K562 (cell line): ENCODE measurements around the gene CLP1. TPM values are rescaled to one million over a fixed set of nuclear protein-coding genes. Genes with fewer than 3 reads are reported as not detected.

Source experiments
- ATAC-seq: fragments of 200-7000 bp; cut with Tn5 transposase; 3 replicates; pipeline ENCODE4 v1.9.1; 2020; ENCODE audit warnings: moderate library complexity
- BruUV-seq: library from RNA; stranded (reverse); fragments of 400-500 nt; replicated peaks from 2 replicates; lab custom pipeline; 2021; lab: Mats Ljungman, UMichigan
- CTCF ChIA-PET: fragments of 300-600 bp; formaldehyde crosslinking; extraction: SDS; loops from one replicate; lab custom pipeline; 2021; ENCODE audit warnings: low intra/inter-chr PET ratio; lab: Yijun Ruan, JAX
- POLR2A ChIA-PET: fragments of 300-600, 350-650 bp; sonication (Branson Sonifier 250); formaldehyde crosslinking; extraction: SDS; loops from one replicate; lab custom pipeline; 2021; ENCODE audit warnings: antibody characterized with exemption, inconsistent platforms; lab: Yijun Ruan, JAX
- DNase-seq, 4 experiments: peaks; one replicate each; pipeline versions ENCODE4 v3.0.0 to v3.0.0-alpha.2; 2011 to 2018; ENCODE audit warnings: low spot score in 3 of 4, mixed read lengths in 3 of 4; ENCODE audit errors: extremely low read depth in 1 of 4
- FAIRE-seq: peaks from 2 replicates; lab custom pipeline; 2011; peaks lifted over from hg19 to GRCh38; lab: Jason Lieb, UNC
- H2AFZ ChIP-seq: 2 replicates; pipeline ENCODE4 v1.6.0; 2011; ENCODE audit warnings: low read depth, low read length, control low read depth, inconsistent platforms
- H3K27ac ChIP-seq: fragments of 200-600 bp; 3 replicates; pipeline ENCODE4 v1.8.0; 2011; ENCODE audit warnings: low read depth, mild to moderate bottlenecking, control low read depth, inconsistent platforms, low read length, moderate library complexity, mixed read lengths; ENCODE audit errors: extremely low read depth
- H3K27me3 ChIP-seq, 2 experiments: fragments of 300-600 bp in 1 of 2; 2 replicates in 1 of 2; 3 replicates in 1 of 2; pipeline versions ENCODE4 v1.6.0 to v1.8.0; 2011; ENCODE audit warnings: inconsistent platforms in 2 of 2, low read length in 2 of 2, mild to moderate bottlenecking in 1 of 2, mixed read lengths in 1 of 2, moderate library complexity in 1 of 2; ENCODE audit not compliant: control insufficient read depth in 2 of 2, insufficient read depth in 2 of 2
- H3K36me3 ChIP-seq: fragments of 300-600 bp; 3 replicates; pipeline ENCODE4 v1.8.0; 2011; ENCODE audit warnings: mild to moderate bottlenecking, low read length, inconsistent platforms; ENCODE audit not compliant: control insufficient read depth, insufficient read depth
- H3K4me1 ChIP-seq, 2 experiments: fragments of 200-600 bp in 1 of 2; replicated peaks in 1 of 2; 2 replicates in 1 of 2; 3 replicates in 1 of 2; pipeline versions ENCODE4 v1.5.1 to v1.8.0; 2011; ENCODE audit warnings: inconsistent platforms in 2 of 2, low read length in 2 of 2, mild to moderate bottlenecking in 1 of 2, mixed read lengths in 1 of 2, moderate library complexity in 1 of 2; ENCODE audit not compliant: control insufficient read depth in 2 of 2, insufficient read depth in 2 of 2
- H3K4me2 ChIP-seq: 2 replicates; pipeline ENCODE4 v1.6.1; 2011; ENCODE audit warnings: low read length, control low read depth, inconsistent platforms, mixed read lengths; ENCODE audit not compliant: insufficient read depth
- H3K4me3 ChIP-seq: fragments of 200-600 bp; sonication (generic), shearing (Covaris generic); 2 replicates; pipeline ENCODE4 v1.5.1; 2016; ENCODE audit warnings: control low read depth, inconsistent platforms
- H3K79me2 ChIP-seq: fragments of 200-600 bp; 3 replicates; pipeline ENCODE4 v1.8.0; 2011; ENCODE audit warnings: low read length, inconsistent platforms; ENCODE audit not compliant: control insufficient read depth, insufficient read depth
- H3K9ac ChIP-seq, 2 experiments: 2 replicates each; pipeline versions ENCODE4 v1.6.0 to v1.6.1; 2011; ENCODE audit warnings: low read depth in 2 of 2, low read length in 2 of 2, control low read depth in 1 of 2, inconsistent platforms in 1 of 2, mild to moderate bottlenecking in 1 of 2, mixed read lengths in 1 of 2; ENCODE audit not compliant: insufficient read depth in 1 of 2
- H3K9me1 ChIP-seq: one replicate; pipeline ENCODE4 v1.6.0; 2011; ENCODE audit warnings: inconsistent platforms, mild to moderate bottlenecking, low read length, moderate library complexity; ENCODE audit not compliant: control insufficient read depth, insufficient read depth
- H3K9me3 ChIP-seq: replicated peaks from 2 replicates; pipeline ENCODE4 v1.5.1; 2011; ENCODE audit warnings: low read depth, low read length, inconsistent platforms; ENCODE audit not compliant: control insufficient read depth, insufficient read depth
- H4K20me1 ChIP-seq: replicated peaks from 2 replicates; pipeline ENCODE4 v1.6.1; 2011; ENCODE audit warnings: low read length, inconsistent platforms, mixed read lengths; ENCODE audit not compliant: control insufficient read depth, insufficient read depth
- CBFA2T3 ChIP-seq: fragments of 450-650 bp; IDR thresholded peaks from 2 replicates; pipeline ENCODE4 v1.6.1; 2017
- CBX5 ChIP-seq: IDR thresholded peaks from 2 replicates; pipeline ENCODE4 v1.6.1; 2014; ENCODE audit warnings: low read depth, borderline replicate concordance
- FOXJ2 ChIP-seq: fragments of 200-800 bp; sonication (Bioruptor generic); IDR thresholded peaks from 2 replicates; pipeline ENCODE4 v1.6.1; 2016; ENCODE audit warnings: missing genetic modification characterization, missing compliant biosample characterization
- IRF2 ChIP-seq: sonication (generic); formaldehyde crosslinking; IDR thresholded peaks from 2 replicates; pipeline ENCODE4 v1.8.1; 2022; ENCODE audit warnings: mild to moderate bottlenecking, missing genetic modification reagents
- JUN ChIP-seq, 2 experiments: sonication (generic) in 1 of 2; formaldehyde crosslinking in 1 of 2; IDR thresholded peaks; 2 replicates each; pipeline versions ENCODE4 v1.6.1 to v1.8.0; 2012 to 2022; ENCODE audit warnings: borderline replicate concordance in 2 of 2, mild to moderate bottlenecking in 2 of 2, improper control_type of control experiment in 1 of 2, low read depth in 1 of 2, low read length in 1 of 2, missing genetic modification reagents in 1 of 2
- RFX5 ChIP-seq: IDR thresholded peaks from 2 replicates; pipeline ENCODE4 v1.6.1; 2011; ENCODE audit warnings: low read depth, mild to moderate bottlenecking, improper control_type of control experiment, low read length
- STAG1 ChIP-seq: sonication (generic); formaldehyde crosslinking; IDR thresholded peaks from 2 replicates; pipeline ENCODE4 v1.5.0; 2020; ENCODE audit warnings: missing genetic modification reagents, borderline replicate concordance
- TAF7 ChIP-seq: fragments of 450-650 bp; IDR thresholded peaks from 2 replicates; pipeline ENCODE4 v1.6.1; 2016; ENCODE audit warnings: missing genetic modification characterization, missing compliant biosample characterization
- ZNF197 ChIP-seq: fragments of 200-800 bp; sonication (Bioruptor generic); IDR thresholded peaks from 2 replicates; pipeline ENCODE4 v1.6.1; 2016; ENCODE audit warnings: low read depth, missing genetic modification characterization, missing compliant biosample characterization
- ZNF444 ChIP-seq: fragments of 250-450 bp; sonication (Bioruptor Pico); IDR thresholded peaks from 2 replicates; pipeline ENCODE4 v1.4.0; 2020; ENCODE audit warnings: mild to moderate bottlenecking, moderate library complexity
- WGBS: fragments of 100-300 bp; shearing (Covaris generic); methylation state at CpG from one replicate; pipeline ENCODE4 v1.1.6; 2016; ENCODE audit warnings: low coverage, mixed read lengths; ENCODE audit not compliant: insufficient coverage; ENCODE audit errors: missing lambda C conversion rate; 5-methylcytosine and 5-hydroxymethylcytosine counted together
- in situ Hi-C: fragments of 300-500 bp; cut with MboI; formaldehyde crosslinking; loops from 4 replicates; pipeline ENCODE4 v1.15.0; 2018; ENCODE audit warnings: inconsistent platforms, mixed read lengths
- intact Hi-C: fragments of 100-400 bp; cut with micrococcal nuclease; formaldehyde crosslinking; loops from 2 replicates; pipeline ENCODE4 v1.14.2; 2022
- polyA plus RNA-seq, 8 experiments: library from polyadenylated mRNA; depleted of rRNA in 4 of 8; stranded (reverse) in 5 of 8; unstranded in 3 of 8; fragments of >200 nt; fragmentation: Nextera tagmentation in 2 of 8; fragmentation: Illumina TruSeq in 1 of 8; extraction: Ambion mirVana in 2 of 8; extraction: Trizol in 1 of 8; gene quantifications; 2 replicates each; pipeline versions ENCODE4 v1.2.1 to v1.2.3, GENCODE V29; 2011 to 2014; ENCODE audit warnings: inconsistent platforms in 1 of 8, missing spikeins in 1 of 8
- total RNA-seq, 7 experiments: library from RNA; depleted of rRNA in 6 of 7; stranded (reverse); fragments of >200 nt in 6 of 7; fragmentation: Illumina TruSeq in 2 of 7; extraction: Trizol in 2 of 7; gene quantifications; 2 replicates each; pipeline versions ENCODE4 v1.2.1 to v1.2.3, GENCODE V29; 2011 to 2021; ENCODE audit warnings: low replicate concordance in 1 of 7
- TF ChIP-seq, protein P1 (sequence below): fragments of 200-800 bp; sonication (Bioruptor generic); IDR thresholded peaks from 2 replicates; pipeline ENCODE4 v1.6.1; 2017; ENCODE audit warnings: missing genetic modification characterization, missing compliant biosample characterization
- TF ChIP-seq, protein P2 (sequence below): fragments of 450-650 bp; IDR thresholded peaks from 2 replicates; pipeline ENCODE4 v1.7.1; 2018; ENCODE audit warnings: mild to moderate bottlenecking, low read depth; ENCODE audit not compliant: partially characterized antibody
- TF ChIP-seq, protein P3 (sequence below), 2 experiments: fragments of 200-800 bp in 1 of 2; sonication (Bioruptor generic) in 1 of 2; sonication (generic) in 1 of 2; formaldehyde crosslinking in 1 of 2; IDR thresholded peaks in 1 of 2; conservative IDR thresholded peaks in 1 of 2; 2 replicates each; pipeline versions ENCODE4 v1.5.0 to v1.6.1; 2016 to 2020; ENCODE audit warnings: missing compliant biosample characterization in 1 of 2, missing genetic modification characterization in 1 of 2, missing genetic modification reagents in 1 of 2

CLP1 gene
- total and polyA plus RNA-seq, 9 of the 15 experiments (the other 6 are each of a cell fraction or from before 2014, with no cell fraction given), result 19.1 to 46.2 (median 27.8) TPM

DNA sequence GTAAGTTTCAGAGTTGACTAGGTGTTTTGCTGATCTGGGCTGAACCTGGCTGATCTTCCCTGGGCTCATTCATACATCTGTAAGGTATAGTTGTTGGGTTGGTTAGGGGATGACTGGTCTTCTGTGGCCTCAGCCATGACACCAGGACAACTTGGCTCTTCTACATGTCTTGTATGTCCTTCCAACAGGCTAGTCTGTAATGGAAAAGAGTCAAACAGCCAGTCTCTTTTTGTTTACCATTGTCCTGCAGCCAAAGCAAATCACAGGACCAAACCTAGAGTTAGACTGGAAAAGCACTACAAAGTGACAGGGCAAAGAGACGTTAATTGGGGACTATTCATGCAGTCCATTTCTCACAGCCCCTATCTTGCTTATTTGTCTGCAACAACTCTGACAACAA, 42.3 kb upstream of the CLP1 start:
- TF ChIP-seq IRF2 (CRISPR knock-in tag) (no peak), FOXJ2 (tag) (no peak), JUN (IDR thresholded peaks at IDR 0.05; ENCODE audit: borderline replicate concordance, low read depth, low read length) (no peak), JUN (CRISPR knock-in tag; IDR thresholded peaks at IDR 0.05; ENCODE audit: borderline replicate concordance) (no peak), ZNF197 (CRISPR knock-in tag) (no peak), CBFA2T3 (no peak), RFX5 (no peak), CBX5 (no peak), ZNF444 (no peak), TAF7 (no peak), STAG1 (CRISPR knock-in tag) (no peak)
- TF ChIP-seq, protein P1, sequence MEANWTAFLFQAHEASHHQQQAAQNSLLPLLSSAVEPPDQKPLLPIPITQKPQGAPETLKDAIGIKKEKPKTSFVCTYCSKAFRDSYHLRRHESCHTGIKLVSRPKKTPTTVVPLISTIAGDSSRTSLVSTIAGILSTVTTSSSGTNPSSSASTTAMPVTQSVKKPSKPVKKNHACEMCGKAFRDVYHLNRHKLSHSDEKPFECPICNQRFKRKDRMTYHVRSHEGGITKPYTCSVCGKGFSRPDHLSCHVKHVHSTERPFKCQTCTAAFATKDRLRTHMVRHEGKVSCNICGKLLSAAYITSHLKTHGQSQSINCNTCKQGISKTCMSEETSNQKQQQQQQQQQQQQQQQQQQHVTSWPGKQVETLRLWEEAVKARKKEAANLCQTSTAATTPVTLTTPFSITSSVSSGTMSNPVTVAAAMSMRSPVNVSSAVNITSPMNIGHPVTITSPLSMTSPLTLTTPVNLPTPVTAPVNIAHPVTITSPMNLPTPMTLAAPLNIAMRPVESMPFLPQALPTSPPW (CRISPR knock-in tag), result no peak
- TF ChIP-seq, protein P2, sequence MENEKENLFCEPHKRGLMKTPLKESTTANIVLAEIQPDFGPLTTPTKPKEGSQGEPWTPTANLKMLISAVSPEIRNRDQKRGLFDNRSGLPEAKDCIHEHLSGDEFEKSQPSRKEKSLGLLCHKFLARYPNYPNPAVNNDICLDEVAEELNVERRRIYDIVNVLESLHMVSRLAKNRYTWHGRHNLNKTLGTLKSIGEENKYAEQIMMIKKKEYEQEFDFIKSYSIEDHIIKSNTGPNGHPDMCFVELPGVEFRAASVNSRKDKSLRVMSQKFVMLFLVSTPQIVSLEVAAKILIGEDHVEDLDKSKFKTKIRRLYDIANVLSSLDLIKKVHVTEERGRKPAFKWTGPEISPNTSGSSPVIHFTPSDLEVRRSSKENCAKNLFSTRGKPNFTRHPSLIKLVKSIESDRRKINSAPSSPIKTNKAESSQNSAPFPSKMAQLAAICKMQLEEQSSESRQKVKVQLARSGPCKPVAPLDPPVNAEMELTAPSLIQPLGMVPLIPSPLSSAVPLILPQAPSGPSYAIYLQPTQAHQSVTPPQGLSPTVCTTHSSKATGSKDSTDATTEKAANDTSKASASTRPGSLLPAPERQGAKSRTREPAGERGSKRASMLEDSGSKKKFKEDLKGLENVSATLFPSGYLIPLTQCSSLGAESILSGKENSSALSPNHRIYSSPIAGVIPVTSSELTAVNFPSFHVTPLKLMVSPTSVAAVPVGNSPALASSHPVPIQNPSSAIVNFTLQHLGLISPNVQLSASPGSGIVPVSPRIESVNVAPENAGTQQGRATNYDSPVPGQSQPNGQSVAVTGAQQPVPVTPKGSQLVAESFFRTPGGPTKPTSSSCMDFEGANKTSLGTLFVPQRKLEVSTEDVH, result no peak
- TF ChIP-seq, protein P3, sequence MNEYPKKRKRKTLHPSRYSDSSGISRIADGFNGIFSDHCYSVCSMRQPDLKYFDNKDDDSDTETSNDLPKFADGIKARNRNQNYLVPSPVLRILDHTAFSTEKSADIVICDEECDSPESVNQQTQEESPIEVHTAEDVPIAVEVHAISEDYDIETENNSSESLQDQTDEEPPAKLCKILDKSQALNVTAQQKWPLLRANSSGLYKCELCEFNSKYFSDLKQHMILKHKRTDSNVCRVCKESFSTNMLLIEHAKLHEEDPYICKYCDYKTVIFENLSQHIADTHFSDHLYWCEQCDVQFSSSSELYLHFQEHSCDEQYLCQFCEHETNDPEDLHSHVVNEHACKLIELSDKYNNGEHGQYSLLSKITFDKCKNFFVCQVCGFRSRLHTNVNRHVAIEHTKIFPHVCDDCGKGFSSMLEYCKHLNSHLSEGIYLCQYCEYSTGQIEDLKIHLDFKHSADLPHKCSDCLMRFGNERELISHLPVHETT (CRISPR knock-in tag; conservative IDR thresholded peaks at IDR 0.05 in 1 of 2, IDR thresholded peaks at IDR 0.05 in 1 of 2), result no peak
- no TSS peak for BruUV-seq
- 0% methylated on average over 1 of the region's 1 CpG for WGBS
- Histone ChIP-seq H3K36me3 (no peaks in the 10 kb centered on the region), H3K79me2 (no peaks in the 10 kb centered on the region), H3K4me2 (no peak overlapping the region), H4K20me1 (no peaks in the 10 kb centered on the region), H3K9ac (no peak overlapping the region), H3K9me3 (peaks cover 8% of the 10 kb centered on the region), H3K9me1 (no peaks in the 10 kb centered on the region), H3K27ac (no peak overlapping the region), H3K27me3 (peaks cover 23 to 24% of the 10 kb centered on the region in 2 experiments), H3K4me3 (no peak overlapping the region), H3K4me1 (no peaks in the 10 kb centered on the region), H2AFZ (no peak overlapping the region)
- no peak for ATAC-seq
- ChIA-PET CTCF (no interaction called here), POLR2A (interaction anchor here (1.1 kb wide), 1 partner anchor 19 kb away, joined by 3 read pairs; no protein-coding TSS in a partner anchor)
- intact Hi-C loops (no loop called here), in situ Hi-C loops (no loop called here)
- no peak for DNase-seq
- no peak for FAIRE-seq
